ENCODE data around the gene GALNT7. TPM values are rescaled to one million over a fixed set of nuclear protein-coding genes. Genes with fewer than 3 reads are reported as not detected.

Gene GALNT7
- total RNA-seq, 1 experiment from 2014 or later = 28.9 TPM

DNA sequence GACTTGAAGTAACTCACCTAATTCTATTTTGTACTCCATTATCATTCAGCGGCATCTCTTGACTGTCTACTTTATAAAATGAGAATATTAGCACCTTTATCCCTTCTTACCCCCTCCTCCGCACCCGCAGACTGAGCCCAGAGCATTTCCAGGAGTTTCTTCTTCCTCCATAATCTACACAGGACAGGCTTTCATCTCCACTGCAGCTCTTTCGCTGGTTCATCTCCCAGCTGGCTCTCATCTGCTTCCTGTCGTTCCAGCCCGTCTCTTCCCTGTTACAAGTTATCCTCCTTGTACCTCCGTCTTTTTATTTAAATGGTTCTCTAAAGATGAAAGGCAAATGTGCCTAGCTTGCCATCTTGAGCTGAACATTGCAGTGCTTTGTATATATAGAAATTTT lies 39.8 kb downstream of the GALNT7 start:
- no peaks in the 10 kb centered on the region for H3K9me2 ChIP-seq (replicated peaks; ENCODE audit: insufficient read depth, low read length)
- H4K20me1 ChIP-seq (ENCODE audit: insufficient read depth, low read depth, low read length) = no peaks in the 10 kb centered on the region
- no peak overlapping the region for H3K27ac ChIP-seq (ENCODE audit: low read length)
- H3K4me1 ChIP-seq (ENCODE audit: low read length) = peaks cover 6% of the 10 kb centered on the region
- H3K9me3 ChIP-seq (ENCODE audit: low read length) = no peaks in the 10 kb centered on the region
- DNase-seq = no peak
- no peak overlapping the region for H3K4me3 ChIP-seq (ENCODE audit: low read length)
- no peaks in the 10 kb centered on the region for H3K27me3 ChIP-seq (ENCODE audit: low read length)
- H3K36me3 ChIP-seq (ENCODE audit: insufficient read depth, low read length) = peaks cover 7% of the 10 kb centered on the region
- H3K4me2 ChIP-seq (ENCODE audit: low read depth, low read length, poor library complexity, severe bottlenecking) = no peak overlapping the region
- H3K79me2 ChIP-seq (ENCODE audit: low read length) = peaks cover 95% of the 10 kb centered on the region
- no peak overlapping the region for H2AFZ ChIP-seq (ENCODE audit: low read length)
- H3K9ac ChIP-seq (ENCODE audit: low read length) = no peak overlapping the region

DNA sequence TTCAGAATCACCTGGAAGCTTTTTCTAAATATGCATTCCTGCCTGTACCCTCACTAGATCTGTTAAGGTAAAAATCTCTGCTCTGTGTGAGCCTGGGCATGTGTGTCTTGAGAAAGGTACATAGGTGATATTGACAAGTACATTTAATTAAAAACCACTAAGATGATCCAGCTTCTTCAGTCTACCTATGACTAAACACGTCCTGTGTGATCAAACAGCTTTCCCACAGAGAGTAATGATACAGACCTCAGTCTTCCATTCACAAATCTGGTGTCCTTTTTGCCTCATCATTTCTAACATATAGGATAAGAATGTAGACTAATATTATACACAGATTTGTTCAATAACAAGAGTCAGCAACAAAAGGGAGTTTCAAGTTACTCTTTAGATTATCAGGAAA lies 42.6 kb downstream of the GALNT7 start:
- peaks cover 6% of the 10 kb centered on the region for H3K4me1 ChIP-seq (ENCODE audit: low read length)
- no peak for DNase-seq
- no peak overlapping the region for H3K27ac ChIP-seq (ENCODE audit: low read length)
- H3K4me2 ChIP-seq (ENCODE audit: low read depth, low read length, poor library complexity, severe bottlenecking) = no peak overlapping the region
- peaks cover 93% of the 10 kb centered on the region for H3K79me2 ChIP-seq (ENCODE audit: low read length)
- H3K4me3 ChIP-seq (ENCODE audit: low read length) = no peak overlapping the region
- no peak overlapping the region for H2AFZ ChIP-seq (ENCODE audit: low read length)
- H3K36me3 ChIP-seq (ENCODE audit: insufficient read depth, low read length) = no peaks in the 10 kb centered on the region
- no peaks in the 10 kb centered on the region for H4K20me1 ChIP-seq (ENCODE audit: insufficient read depth, low read depth, low read length)
- no peaks in the 10 kb centered on the region for H3K9me2 ChIP-seq (replicated peaks; ENCODE audit: insufficient read depth, low read length)
- H3K9me3 ChIP-seq (ENCODE audit: low read length) = no peaks in the 10 kb centered on the region
- H3K27me3 ChIP-seq (ENCODE audit: low read length) = no peaks in the 10 kb centered on the region
- no peak overlapping the region for H3K9ac ChIP-seq (ENCODE audit: low read length)

DNA sequence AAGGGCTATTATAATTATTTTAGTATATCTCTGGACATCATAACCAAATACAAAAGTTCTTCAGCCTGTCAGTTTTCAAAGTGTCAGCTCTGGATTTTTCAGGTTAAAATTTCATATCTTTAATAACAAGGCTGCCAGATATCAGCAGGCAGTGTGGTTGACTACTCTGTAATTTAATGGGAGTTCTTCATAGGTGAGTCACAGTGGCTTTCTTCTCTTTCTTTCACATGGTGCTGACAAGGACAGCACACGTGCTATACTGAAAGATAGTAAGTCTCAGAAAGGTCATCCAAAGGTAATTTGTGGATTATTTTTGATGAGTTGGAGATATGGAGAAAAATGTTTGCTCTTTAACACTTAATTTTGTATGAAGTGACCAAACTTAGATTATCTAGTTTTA lies 43.2 kb downstream of the GALNT7 start:
- Histone ChIP-seq H3K27me3 (ENCODE audit: low read length) (no peaks in the 10 kb centered on the region), H3K4me3 (ENCODE audit: low read length) (no peak overlapping the region), H3K27ac (ENCODE audit: low read length) (no peak overlapping the region), H3K9me3 (ENCODE audit: low read length) (no peaks in the 10 kb centered on the region), H3K9ac (ENCODE audit: low read length) (no peak overlapping the region), H3K36me3 (ENCODE audit: insufficient read depth, low read length) (no peaks in the 10 kb centered on the region), H4K20me1 (ENCODE audit: insufficient read depth, low read depth, low read length) (no peaks in the 10 kb centered on the region), H3K9me2 (replicated peaks; ENCODE audit: insufficient read depth, low read length) (no peaks in the 10 kb centered on the region), H3K4me1 (ENCODE audit: low read length) (peaks cover 4% of the 10 kb centered on the region), H3K79me2 (ENCODE audit: low read length) (peaks cover 89% of the 10 kb centered on the region), H2AFZ (ENCODE audit: low read length) (no peak overlapping the region), H3K4me2 (ENCODE audit: low read depth, low read length, poor library complexity, severe bottlenecking) (no peak overlapping the region)
- DNase-seq = no peak

DNA sequence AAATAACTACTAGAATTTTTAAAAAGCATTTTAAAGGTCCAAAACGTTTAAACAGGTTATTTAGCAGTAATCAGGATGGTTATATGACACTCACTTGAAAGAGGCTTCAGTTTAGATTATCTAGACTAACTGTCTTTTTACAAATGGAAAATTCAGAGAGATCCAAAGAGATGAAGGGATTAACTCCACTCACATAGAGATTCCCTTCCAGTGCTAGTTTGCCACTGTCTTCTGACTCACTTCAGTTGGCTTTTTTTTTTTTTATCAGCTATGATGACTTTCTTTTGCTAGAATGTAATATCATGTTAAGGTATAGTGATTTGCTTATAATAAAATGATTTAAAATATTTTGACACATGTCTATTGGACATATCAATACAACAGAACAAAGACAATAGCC lies 43.8 kb downstream of the GALNT7 start:
- no peak overlapping the region for H3K4me2 ChIP-seq (ENCODE audit: low read depth, low read length, poor library complexity, severe bottlenecking)
- H2AFZ ChIP-seq (ENCODE audit: low read length) = no peak overlapping the region
- no peak overlapping the region for H3K4me3 ChIP-seq (ENCODE audit: low read length)
- H3K27ac ChIP-seq (ENCODE audit: low read length) = no peak overlapping the region
- DNase-seq = no peak
- H3K9ac ChIP-seq (ENCODE audit: low read length) = no peak overlapping the region
- H3K27me3 ChIP-seq (ENCODE audit: low read length) = no peaks in the 10 kb centered on the region
- peaks cover 90% of the 10 kb centered on the region for H3K79me2 ChIP-seq (ENCODE audit: low read length)
- no peaks in the 10 kb centered on the region for H3K9me3 ChIP-seq (ENCODE audit: low read length)
- H3K9me2 ChIP-seq (replicated peaks; ENCODE audit: insufficient read depth, low read length) = no peaks in the 10 kb centered on the region
- no peaks in the 10 kb centered on the region for H4K20me1 ChIP-seq (ENCODE audit: insufficient read depth, low read depth, low read length)
- H3K36me3 ChIP-seq (ENCODE audit: insufficient read depth, low read length) = no peaks in the 10 kb centered on the region
- peaks cover 4% of the 10 kb centered on the region; the same call in 1 of the 2 replicates for H3K4me1 ChIP-seq (ENCODE audit: low read length)

DNA sequence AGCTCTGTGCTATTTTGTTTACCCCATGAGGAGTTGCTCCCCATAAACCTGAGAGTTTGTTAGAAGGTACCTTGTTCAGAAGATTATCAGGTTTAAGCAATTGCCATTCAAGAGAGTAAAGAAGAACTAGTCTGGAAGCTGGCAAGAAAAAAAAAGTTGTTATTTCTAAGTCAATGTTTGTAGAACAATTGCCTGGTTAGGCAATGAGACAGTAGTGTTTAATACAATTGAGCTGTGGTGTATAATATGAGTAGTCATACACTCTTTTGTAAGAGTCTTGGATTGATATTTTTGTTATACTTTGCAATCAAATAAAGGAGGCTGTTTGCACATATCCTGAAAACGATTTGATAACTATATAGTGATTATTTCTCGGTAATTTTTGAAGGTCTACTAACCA lies 44.7 kb downstream of the GALNT7 start:
- Histone ChIP-seq H3K79me2 (ENCODE audit: low read length) (peaks cover 90% of the 10 kb centered on the region), H4K20me1 (ENCODE audit: insufficient read depth, low read depth, low read length) (no peaks in the 10 kb centered on the region)

DNA sequence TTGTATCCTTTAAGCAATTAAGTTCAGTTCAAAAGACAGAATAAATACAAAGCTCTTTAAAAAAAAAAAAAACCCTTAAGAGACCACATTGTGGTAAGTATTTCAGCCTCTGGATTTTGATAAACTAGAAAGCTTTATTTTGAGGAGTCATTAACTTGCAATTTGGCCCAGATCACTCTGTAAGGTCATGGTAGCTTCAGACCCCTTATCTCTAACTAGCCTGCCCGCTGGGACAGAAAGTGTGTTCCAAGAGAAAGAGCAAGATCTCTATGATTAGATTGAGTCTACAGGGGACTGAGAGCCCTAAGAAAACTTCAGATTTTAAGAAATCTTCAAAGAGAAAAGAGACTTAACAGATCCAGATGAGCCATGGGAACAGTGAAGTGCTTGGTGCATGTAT lies 45.6 kb downstream of the GALNT7 start:
- Histone ChIP-seq H3K4me2 (ENCODE audit: low read depth, low read length, poor library complexity, severe bottlenecking) (no peak overlapping the region), H3K9ac (ENCODE audit: low read length) (no peak overlapping the region), H3K9me2 (replicated peaks; ENCODE audit: insufficient read depth, low read length) (no peaks in the 10 kb centered on the region), H3K4me3 (ENCODE audit: low read length) (no peak overlapping the region), H3K79me2 (ENCODE audit: low read length) (peaks cover 90% of the 10 kb centered on the region), H3K4me1 (ENCODE audit: low read length) (peaks cover 4% of the 10 kb centered on the region; the same call in 1 of the 2 replicates), H3K9me3 (ENCODE audit: low read length) (no peaks in the 10 kb centered on the region), H3K36me3 (ENCODE audit: insufficient read depth, low read length) (no peaks in the 10 kb centered on the region), H3K27me3 (ENCODE audit: low read length) (no peaks in the 10 kb centered on the region), H4K20me1 (ENCODE audit: insufficient read depth, low read depth, low read length) (no peaks in the 10 kb centered on the region), H2AFZ (ENCODE audit: low read length) (no peak overlapping the region), H3K27ac (ENCODE audit: low read length) (no peak overlapping the region)
- DNase-seq = no peak

More for the DNA sequence above, 44.7 kb downstream of the GALNT7 start:
- Histone ChIP-seq H3K9me2 (replicated peaks; ENCODE audit: insufficient read depth, low read length) (no peaks in the 10 kb centered on the region), H3K4me3 (ENCODE audit: low read length) (no peak overlapping the region), H3K36me3 (ENCODE audit: insufficient read depth, low read length) (no peaks in the 10 kb centered on the region), H3K9me3 (ENCODE audit: low read length) (no peaks in the 10 kb centered on the region), H3K4me2 (ENCODE audit: low read depth, low read length, poor library complexity, severe bottlenecking) (no peak overlapping the region), H3K27ac (ENCODE audit: low read length) (no peak overlapping the region), H3K4me1 (ENCODE audit: low read length) (peaks cover 4% of the 10 kb centered on the region; the same call in 1 of the 2 replicates), H3K9ac (ENCODE audit: low read length) (no peak overlapping the region), H2AFZ (ENCODE audit: low read length) (no peak overlapping the region), H3K27me3 (ENCODE audit: low read length) (no peaks in the 10 kb centered on the region)
- DNase-seq = no peak

DNA sequence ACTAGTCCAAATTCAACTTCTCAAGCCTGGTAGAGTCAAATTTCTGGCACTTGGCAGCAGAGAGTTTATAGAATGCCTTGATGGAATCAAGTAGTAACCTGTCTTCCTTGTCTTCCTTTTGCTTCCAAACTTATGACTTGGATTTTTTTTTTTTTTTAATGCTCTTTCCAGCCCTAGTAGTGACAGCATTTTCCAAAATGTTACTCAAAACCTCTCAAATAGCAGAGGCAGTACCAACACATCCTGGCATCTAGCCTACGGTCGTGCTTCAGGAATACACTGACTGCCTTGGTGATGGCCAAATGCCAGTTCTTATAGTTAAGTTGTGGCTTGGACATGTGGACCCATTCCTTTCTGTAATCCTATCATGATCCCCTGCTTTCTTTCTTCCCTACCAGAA lies 46.0 kb downstream of the GALNT7 start:
- peaks cover 90% of the 10 kb centered on the region for H3K79me2 ChIP-seq (ENCODE audit: low read length)
- H4K20me1 ChIP-seq (ENCODE audit: insufficient read depth, low read depth, low read length) = no peaks in the 10 kb centered on the region
- H3K27me3 ChIP-seq (ENCODE audit: low read length) = no peaks in the 10 kb centered on the region
- no peak overlapping the region for H3K4me2 ChIP-seq (ENCODE audit: low read depth, low read length, poor library complexity, severe bottlenecking)
- H3K9ac ChIP-seq (ENCODE audit: low read length) = no peak overlapping the region
- H3K9me2 ChIP-seq (replicated peaks; ENCODE audit: insufficient read depth, low read length) = no peaks in the 10 kb centered on the region
- H3K4me3 ChIP-seq (ENCODE audit: low read length) = no peak overlapping the region
- DNase-seq = no peak
- H2AFZ ChIP-seq (ENCODE audit: low read length) = no peak overlapping the region
- no peaks in the 10 kb centered on the region for H3K9me3 ChIP-seq (ENCODE audit: low read length)
- H3K27ac ChIP-seq (ENCODE audit: low read length) = no peak overlapping the region
- H3K36me3 ChIP-seq (ENCODE audit: insufficient read depth, low read length) = no peaks in the 10 kb centered on the region
- H3K4me1 ChIP-seq (ENCODE audit: low read length) = peaks cover 4% of the 10 kb centered on the region; the same call in 1 of the 2 replicates

DNA sequence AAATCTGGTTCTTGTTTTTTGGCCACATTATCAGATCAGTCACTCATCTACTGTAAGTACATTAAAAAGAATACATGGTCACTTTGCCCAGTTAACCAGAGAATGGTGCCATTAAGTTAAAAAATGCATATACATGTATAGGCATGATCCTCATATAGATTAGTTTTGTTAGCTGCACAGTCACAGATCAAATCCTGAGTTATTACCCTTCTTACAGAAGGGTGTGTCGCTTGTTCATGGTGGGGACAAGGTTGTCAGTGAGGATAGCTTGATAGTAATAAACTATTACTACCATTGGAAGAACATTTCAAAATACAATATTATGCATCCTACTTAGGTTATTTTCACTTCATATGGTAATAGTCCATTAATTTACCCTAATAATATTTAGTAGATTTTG lies 48.5 kb downstream of the GALNT7 start:
- H2AFZ ChIP-seq (ENCODE audit: low read length) = no peak overlapping the region
- no peaks in the 10 kb centered on the region for H3K36me3 ChIP-seq (ENCODE audit: insufficient read depth, low read length)
- no peaks in the 10 kb centered on the region for H4K20me1 ChIP-seq (ENCODE audit: insufficient read depth, low read depth, low read length)
- H3K9me2 ChIP-seq (replicated peaks; ENCODE audit: insufficient read depth, low read length) = no peaks in the 10 kb centered on the region
- peaks cover 86% of the 10 kb centered on the region for H3K79me2 ChIP-seq (ENCODE audit: low read length)
- H3K27ac ChIP-seq (ENCODE audit: low read length) = no peak overlapping the region
- H3K4me2 ChIP-seq (ENCODE audit: low read depth, low read length, poor library complexity, severe bottlenecking) = no peak overlapping the region
- no peak for DNase-seq
- H3K27me3 ChIP-seq (ENCODE audit: low read length) = no peaks in the 10 kb centered on the region
- H3K4me3 ChIP-seq (ENCODE audit: low read length) = no peak overlapping the region
- no peaks in the 10 kb centered on the region for H3K9me3 ChIP-seq (ENCODE audit: low read length)
- H3K4me1 ChIP-seq (ENCODE audit: low read length) = peaks cover 3% of the 10 kb centered on the region; the same call in 1 of the 2 replicates
- no peak overlapping the region for H3K9ac ChIP-seq (ENCODE audit: low read length)

DNA sequence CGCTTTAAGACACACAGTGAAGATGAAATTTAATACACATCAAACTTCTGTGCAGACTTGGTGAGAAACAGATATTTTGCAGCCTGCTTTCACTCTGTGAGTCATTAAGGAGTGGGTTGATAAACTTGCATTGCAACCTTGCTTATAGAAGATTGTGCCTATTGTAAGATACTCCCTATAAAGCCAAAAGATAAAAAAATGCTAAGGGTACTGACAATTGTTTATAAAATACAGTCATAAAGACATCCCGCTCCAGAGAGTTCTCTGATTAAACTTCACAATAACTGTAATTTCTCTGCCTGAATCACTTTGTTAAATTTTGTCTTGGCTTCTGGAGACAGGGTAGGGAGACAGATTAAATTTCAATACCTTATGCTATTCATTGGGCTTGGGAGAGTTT lies 49.1 kb downstream of the GALNT7 start:
- H3K36me3 ChIP-seq (ENCODE audit: insufficient read depth, low read length) = no peaks in the 10 kb centered on the region
- H3K79me2 ChIP-seq (ENCODE audit: low read length) = peaks cover 85% of the 10 kb centered on the region
- DNase-seq = no peak
- no peak overlapping the region for H3K9ac ChIP-seq (ENCODE audit: low read length)
- no peaks in the 10 kb centered on the region for H3K4me1 ChIP-seq (ENCODE audit: low read length)
- no peaks in the 10 kb centered on the region for H3K9me3 ChIP-seq (ENCODE audit: low read length)
- no peaks in the 10 kb centered on the region for H3K9me2 ChIP-seq (replicated peaks; ENCODE audit: insufficient read depth, low read length)
- H3K27ac ChIP-seq (ENCODE audit: low read length) = no peak overlapping the region
- no peak overlapping the region for H2AFZ ChIP-seq (ENCODE audit: low read length)
- no peaks in the 10 kb centered on the region for H3K27me3 ChIP-seq (ENCODE audit: low read length)
- H3K4me3 ChIP-seq (ENCODE audit: low read length) = no peak overlapping the region
- no peaks in the 10 kb centered on the region for H4K20me1 ChIP-seq (ENCODE audit: insufficient read depth, low read depth, low read length)
- H3K4me2 ChIP-seq (ENCODE audit: low read depth, low read length, poor library complexity, severe bottlenecking) = no peak overlapping the region

Data from Karpas-422 (cell line).